ENCODE data around the gene BABAM2.

Gene BABAM2

DNA sequence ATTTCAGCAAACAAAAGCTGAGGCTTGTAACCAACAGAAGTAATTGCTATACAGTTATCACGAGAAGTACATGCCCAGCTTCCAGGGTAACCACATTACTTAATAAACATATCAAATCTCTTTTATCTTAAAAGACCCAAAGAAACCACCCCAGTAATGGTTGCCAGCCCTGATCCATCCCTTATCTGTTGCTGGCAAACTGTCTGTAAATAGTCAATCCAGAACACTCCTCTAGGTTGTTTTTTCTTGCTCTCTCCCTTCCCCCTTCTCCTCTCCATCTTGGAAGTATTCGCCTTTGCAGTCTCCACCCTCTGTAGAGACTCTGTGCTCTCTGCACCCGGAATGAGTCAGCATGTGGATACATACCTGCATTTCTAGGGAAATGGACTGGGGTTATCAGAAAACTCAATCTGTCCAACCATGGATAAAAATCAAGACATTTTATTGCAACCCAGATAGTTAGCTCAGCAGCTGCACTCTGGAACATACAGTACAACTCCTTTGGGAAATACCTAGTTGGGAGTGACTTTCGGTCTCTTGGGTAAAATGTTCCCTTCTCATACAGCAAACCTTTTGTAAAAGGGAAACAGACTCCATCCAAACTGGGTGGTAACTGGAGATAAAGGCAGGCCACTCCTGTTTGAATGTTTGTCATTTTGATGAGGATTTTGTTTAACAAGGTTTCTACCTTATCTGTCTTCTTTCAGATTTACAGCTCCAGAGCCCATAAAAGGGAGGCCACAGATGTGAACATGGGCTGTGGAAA is 378.7 kb downstream of the BABAM2 start:
- no peak for DNase-seq

GRCh38 chr2:28270456-28271152 is 380.1 kb downstream of the BABAM2 start:
- DNase-seq, result no peak

- no peak for DNase-seq
Observed at GRCh38 chr2:28271231-28271918, 380.8 kb downstream of the BABAM2 start.

- no peak for DNase-seq
Observed at GRCh38 chr2:28271919-28272250, 381.4 kb downstream of the BABAM2 start.

GRCh38 chr2:28273751-28274150 is 383.2 kb downstream of the BABAM2 start:
- no peak for DNase-seq

GRCh38 chr2:28274911-28275685 is 384.6 kb downstream of the BABAM2 start:
- no peak for DNase-seq

- no peak for DNase-seq
Observed at GRCh38 chr2:28276076-28276618, 385.6 kb downstream of the BABAM2 start.

DNA sequence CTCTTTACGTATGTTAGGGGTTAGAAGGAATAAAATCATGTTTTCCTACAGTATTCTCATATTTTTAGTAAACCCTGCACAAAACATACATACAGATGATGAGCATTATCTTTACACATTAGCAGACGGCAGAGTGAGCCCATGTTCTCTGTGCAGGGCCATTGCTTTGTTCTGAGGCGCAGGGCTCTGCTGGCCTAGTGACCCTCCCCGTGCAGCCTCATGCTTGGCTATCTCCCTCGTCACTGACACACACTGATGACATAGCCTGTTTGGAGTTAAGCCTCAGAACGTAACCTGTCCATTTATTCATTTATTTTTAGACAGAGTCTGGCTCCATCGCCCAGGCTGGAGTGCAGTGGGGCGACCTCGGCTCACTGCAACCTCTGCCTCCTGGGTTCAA is 386.3 kb downstream of the BABAM2 start:
- no peak for DNase-seq

- no peak for DNase-seq
Observed at GRCh38 chr2:28277466-28277865, 386.9 kb downstream of the BABAM2 start.

DNA sequence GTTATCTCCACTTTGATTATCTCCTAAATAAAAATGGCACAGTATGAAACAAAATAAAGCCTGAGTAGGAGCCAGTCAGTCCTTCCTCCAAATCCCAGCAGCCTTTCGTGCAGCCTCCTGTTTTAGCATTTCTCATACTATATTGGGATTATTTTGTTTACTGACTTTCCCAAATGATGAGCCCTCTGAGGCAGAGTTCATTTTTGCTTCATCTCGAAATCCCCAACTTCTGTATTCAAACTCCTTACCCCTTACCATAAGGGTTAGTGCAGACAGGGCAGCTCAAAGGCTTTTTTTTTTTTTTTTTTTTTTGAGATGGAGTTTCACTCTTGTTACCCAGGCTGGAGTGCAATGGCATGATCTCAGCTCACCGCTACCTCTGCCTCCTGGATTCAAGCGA is 388.8 kb downstream of the BABAM2 start:
- DNase-seq, result no peak

DNA sequence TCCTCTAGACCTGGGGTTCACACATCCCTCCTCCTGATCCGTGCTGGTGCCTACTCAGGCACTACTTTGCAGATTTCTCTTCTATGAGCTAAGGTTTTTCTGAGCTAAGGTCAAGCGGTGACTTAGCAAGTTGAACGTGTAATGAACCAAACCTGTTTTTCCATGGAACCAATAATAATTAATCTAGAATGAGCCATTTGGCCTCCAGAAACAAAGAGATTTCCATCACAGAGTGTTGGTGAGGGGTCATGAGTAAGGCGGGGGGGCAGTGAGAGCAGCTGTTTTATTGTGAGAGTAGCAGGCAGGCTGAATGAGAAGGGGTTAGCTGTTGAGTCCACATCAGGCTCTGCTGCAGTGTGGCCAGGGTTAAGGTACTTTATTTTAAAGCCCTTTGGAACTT is 390.1 kb downstream of the BABAM2 start:
- DNase-seq, result no peak

GRCh38 chr2:28281739-28282138 is 391.2 kb downstream of the BABAM2 start:
- no peak for DNase-seq

DNA sequence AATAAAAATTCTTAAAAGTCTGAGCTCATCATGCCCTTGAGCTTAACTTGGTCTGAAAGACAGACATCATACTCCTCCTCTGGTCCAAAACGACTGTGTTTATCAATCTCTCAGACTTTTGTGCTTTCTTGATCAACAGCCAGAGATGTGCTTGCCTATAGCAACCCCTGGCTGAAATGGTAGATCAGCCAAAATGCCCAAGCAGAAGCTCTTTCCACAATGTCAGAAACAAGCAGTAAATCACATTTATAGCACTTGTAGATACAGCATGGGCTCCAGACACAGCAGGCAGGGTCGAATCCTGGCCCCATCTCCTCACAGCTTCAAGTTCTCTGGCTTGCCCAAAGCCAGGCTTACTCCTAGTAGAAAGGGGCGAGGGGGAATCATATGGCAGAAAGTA is 391.7 kb downstream of the BABAM2 start:
- DNase-seq, result no peak

DNA sequence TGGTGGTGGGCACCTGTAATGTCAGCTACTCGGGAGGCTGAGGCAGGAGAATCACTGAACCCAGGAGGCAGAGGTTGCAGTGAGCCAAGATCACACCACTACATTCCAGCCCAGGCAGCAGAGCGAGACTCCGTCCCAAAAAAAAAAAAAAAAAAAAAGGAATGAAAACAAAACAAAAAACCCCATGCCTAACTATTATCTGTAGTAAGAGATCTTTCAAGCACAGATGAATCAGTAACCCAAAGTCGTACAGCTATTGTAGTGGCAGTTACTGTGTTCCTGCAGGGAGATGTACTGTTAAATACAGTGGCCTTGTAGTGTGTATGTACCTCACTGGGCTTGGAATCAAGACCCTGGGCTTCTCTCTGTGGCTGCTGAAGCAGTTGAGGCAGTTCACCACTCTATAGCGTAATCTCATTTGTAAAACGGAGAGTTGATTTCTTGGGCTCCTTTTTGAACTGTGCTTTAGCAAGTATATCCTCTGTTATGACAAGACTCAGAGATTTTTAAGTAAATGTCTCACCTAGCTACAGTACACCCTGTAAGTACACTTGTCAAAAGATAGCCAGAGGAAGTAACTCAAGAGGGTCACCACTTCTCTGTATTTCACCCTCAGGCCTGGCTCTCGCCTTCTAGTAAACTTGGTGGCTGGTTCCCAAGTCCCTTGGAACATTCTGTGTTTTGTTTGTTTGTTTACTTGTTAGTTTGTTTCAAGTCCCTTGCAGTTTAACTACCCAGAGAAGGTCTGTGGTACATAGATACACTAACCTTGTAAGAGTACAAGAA is 392.5 kb downstream of the BABAM2 start:
- DNase-seq, result no peak

- DNase-seq, result no peak
Observed at GRCh38 chr2:28283861-28284260, 393.3 kb downstream of the BABAM2 start.

- no peak for DNase-seq
Observed at GRCh38 chr2:28286678-28287077, 396.1 kb downstream of the BABAM2 start.

DNA sequence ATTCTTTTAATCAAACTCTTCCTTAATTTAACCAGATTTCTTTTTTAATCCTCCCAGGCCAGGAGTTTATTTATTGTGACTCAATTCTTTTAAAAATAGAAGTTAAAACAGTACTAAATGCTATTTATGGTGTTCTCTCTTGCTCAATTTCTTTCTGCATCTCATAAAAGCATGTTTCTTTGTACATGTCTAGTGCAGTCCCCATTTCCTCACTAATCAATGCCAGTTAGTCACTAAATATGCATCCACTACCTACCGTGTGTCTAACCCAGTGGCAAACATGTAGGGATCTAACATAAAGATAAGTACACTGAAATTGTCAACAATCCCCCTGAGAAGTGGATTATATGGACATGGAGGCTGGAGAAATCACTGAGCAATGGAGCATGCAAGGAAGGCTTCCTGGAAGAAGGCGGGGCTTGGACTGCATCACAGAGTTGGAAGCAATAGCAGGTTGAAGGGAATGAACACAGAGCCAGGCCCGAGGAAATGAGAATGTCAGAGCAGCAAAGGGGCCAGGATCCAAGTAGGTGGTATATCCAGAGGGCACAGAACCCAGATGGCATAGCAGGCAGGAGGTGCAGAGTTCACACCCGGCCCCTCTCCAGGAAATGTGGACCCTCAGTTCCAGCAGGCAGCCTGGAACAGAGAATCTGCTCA is 396.9 kb downstream of the BABAM2 start:
- DNase-seq, result no peak

DNA sequence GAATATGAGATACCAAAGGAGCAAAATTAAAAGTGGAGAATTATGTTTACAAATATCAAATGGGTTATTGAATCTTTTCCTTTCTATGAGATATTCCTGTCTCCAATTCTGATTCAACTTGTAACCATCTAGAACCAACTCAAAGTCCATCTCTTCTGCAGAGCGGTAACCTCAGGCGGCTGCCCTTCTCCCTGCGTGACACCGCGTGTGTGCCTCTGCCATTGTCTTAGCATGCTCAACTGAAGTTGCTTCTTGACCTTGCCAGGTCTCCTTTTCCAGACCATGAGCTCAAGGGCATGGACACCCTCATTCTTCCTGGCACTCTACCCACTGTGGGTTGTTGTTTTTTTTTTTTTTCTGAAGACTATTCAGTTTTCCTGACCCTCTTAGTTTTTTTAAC is 398.1 kb downstream of the BABAM2 start:
- DNase-seq, result no peak

- DNase-seq, result no peak
Observed at GRCh38 chr2:28291811-28292440, 401.4 kb downstream of the BABAM2 start.

GRCh38 chr2:28292491-28292890 is 402.0 kb downstream of the BABAM2 start:
- DNase-seq, result no peak

DNA sequence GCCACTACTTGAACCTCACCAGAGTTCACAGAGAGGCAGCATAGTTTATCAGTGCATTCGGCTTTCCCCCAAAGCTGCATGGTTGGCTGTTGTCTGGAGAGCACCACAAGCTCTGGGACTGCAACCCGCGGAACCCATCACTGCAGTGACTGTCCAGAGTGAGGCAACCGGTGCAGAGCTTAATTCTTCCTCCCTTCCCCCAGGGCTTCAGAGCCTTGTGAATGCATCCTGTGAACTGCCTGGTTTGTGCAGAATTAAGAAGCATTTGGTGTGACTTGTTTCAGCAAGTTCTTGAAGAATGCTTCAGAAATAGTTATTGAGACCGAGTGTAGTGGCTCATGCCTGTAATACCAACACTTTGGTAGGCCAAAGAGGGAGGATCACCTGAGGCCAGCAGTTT is 402.9 kb downstream of the BABAM2 start:
- DNase-seq, result no peak
